Middle frontal gyrus (tissue), 1 donor: Measurements from ENCODE around the gene LAMB4.

Source experiments
- DNase-seq: peaks from one replicate; pipeline ENCODE4 v3.0.0-alpha.2; 2015; ENCODE audit warnings: low spot score; ENCODE audit errors: extremely low spot score

The LAMB4 gene

DNA sequence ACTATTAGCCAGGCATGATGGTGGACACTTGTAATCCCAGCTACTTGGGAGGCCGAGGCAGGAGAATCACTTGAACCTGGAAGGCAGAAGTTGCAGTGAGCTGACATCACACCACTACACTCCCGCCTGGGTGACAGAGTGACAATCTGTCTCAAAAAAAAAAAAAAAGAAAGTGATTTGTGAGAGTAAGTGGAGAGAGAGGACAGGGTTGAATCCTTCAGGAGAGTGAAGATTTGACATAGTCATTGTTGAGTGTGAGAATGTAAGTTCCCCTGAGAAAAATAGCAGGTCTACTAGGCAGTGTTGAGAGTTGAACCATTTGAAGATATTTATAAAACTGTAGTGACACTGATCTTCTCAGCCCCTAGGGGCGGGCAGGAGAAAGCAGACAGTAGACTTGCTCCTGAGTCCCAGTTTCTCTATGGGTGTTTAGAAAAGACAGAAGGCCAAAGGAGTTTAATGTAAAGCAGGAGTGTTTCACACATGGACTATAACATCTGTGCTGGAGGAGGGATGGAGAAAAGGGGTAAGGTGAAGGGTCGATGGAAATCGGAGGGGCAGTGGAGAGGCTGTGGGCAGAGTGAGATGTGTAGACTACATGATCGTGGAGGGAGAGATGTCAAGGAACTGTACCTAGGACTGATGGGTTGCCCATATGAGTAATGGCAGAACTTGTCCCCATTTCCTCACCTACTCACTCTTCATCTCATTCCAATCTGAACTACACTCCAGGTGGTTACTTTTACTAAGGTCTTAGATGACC lies 13.7 kb upstream of the LAMB4 start:
- no peak for DNase-seq

DNA sequence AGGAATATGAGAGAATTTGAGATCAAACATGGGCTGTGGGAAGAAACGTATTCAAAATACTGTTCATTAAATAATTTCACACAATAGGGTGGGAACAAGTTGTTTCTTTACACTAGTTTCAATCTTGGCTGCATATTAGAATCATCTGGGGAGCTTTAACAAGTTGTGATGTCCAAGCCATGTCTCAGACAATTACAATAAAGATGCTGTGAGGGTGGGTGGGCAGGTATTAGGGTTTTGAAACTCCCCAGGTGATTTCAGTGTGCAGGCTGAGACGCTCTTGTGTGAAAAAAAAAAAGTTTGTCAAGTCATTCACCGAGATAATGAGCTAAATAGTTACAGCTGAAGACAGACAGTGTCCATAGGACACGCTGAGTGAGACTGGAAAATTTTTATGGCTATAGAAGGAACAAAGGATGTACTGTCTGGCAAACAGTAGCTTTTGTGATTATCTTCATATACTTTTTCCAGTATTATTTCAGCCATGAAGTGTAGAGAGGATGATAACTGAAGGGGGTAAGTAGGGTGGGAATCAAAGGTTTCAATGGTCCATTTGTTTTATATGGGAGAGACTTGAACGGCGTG lies 12.6 kb upstream of the LAMB4 start:
- DNase-seq, result no peak

DNA sequence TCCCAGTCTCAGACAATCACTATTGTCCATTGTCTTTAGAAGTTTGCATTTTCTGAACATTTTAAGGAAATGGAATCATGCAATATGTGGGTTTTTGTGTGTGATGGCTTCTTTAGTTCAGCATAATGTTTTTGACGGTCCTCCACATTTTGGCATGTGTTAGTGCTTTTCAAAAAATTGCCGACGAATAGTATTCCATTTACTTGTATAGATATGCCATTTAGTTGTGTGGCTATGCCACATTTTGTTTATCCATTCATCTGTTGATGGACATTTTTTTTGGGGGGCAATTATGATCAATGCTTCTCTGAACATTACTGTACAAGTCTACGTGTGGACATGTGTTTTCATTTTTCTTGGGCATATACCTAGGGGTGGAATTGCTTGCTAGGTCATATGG lies 12.0 kb upstream of the LAMB4 start:
- DNase-seq, result no peak

DNA sequence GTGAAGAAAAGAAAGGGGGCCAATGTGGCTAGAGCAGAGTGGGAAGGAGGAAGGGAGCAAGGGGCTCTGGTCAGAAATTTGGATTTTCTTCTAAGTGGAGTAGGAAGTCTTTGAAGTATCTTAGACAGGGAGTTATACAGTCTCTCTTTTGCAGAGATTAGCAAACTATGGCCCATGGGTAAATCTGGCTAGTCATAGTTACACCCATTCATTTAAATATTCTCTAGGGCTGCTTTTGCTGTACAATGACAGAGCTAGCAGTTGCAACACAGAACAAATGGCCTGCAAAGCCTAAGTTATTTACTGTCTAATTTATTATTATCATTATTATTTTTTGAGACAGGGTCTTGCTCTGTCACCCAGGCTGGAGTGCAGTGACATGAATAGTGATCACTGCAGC lies 10.5 kb upstream of the LAMB4 start:
- DNase-seq, result no peak

DNA sequence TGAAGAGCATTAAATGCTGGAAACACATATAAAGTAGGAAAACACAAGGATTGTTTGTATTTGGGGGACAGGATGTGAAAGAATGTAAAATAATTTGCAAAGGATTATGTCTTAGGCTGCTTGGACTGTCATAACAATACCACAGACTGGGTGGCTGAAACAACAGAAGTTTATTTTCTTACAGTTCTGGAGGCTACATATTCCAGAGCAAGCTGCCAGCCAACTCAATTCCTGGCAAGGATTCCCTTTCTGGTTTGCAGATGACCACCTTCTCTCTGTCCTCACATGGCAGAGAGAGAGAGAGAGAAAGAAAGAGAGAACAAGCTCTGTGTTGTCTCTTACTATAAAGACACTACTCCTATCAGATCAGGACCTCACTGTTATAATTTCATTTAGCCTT lies 8.8 kb upstream of the LAMB4 start:
- DNase-seq, result no peak

DNA sequence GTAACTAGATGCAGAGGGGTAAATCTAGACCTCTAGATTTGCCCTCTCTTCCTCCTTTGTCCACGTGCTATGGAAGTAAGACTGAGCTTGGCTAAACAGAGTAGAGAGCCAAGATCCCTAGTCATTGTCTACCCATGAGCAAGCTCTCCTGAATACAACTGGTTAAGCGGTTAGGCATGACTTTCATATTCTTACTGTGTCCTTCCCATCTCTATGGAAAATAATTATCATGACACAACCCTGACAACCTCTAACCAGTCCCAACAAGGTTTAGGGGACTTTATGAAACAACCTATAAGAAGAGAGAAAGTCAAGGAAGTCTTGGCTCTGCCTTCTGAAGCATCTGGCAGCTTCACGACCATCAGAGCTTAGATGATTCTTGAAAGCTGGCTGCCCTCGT lies 7.8 kb upstream of the LAMB4 start:
- no peak for DNase-seq

DNA sequence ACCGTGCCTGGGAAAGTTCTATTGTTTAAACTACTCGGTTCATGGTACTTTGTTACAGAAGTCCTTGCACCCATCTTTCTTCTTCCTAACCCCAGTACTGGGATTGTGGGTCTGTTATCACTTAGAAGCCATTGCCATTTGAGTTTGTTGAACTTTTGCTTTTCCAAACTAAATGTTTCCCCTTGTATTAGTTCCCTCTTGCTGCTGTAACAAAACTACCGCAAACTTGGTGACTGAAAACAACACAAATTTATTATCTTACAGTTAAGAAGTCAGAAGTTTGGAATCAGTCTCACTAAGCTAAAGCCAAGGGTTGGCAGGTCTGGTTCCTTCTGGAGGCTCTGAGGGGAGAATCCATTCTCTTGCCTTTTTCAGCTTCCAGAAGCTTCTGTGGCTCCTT lies 6.9 kb upstream of the LAMB4 start:
- DNase-seq, result no peak

DNA sequence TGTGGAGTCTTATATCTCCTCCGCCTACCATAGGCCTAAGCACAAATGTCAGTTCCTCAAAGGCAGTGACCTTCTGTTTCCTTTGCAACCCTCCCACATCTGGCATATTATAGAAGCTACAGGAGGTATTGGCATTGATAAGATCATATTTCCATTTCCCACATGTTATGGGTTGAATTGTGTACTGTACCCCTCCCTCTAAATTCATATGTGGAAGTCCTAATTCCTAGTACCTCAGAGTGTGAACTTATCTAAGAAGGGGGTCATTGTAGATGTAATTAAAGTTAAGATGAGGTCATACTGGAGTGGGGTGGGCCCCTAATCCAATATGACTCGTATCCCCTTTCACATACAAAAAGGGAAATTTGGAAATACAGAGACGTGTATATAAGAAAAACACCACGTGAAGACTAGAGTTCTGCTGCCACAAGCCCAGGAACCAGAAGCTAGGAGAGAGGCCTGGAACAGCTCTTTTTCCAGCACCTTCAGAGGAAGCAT lies 6.1 kb upstream of the LAMB4 start:
- no peak for DNase-seq

DNA sequence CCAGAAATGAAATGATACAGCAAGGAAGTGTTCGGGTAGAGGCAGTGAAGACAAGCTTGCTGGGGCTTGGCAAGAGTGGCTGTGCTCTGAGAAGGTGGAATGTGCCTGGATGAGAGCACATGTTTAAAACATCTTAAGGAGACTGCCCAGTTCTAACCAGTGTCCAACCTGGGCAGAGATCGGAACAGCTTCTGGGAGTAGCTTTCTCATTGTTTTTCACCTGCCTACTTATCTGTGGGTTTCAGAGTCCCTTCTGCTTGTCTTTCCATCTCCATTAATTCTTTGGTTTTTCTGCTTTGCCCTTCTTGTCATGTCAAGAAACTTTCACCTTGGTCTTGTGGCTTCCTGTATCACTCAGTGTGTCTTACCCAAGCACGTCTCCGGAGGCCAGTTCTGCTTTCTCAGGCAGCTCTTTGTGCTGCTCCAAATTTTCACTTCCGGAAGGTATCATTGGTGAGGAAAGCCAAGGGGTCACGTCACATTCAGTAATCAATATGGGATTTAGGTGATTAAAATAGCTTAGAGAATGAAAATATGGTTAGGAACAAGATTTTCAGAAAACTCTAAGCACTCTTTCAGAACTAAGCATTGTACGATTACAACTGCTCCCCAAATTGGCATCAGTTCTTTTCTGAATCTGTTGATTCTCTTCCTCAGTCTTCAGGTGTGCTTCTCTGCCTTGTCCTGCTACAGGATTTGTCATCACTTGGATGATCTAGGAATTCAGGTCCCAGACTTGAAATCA lies 5.5 kb upstream of the LAMB4 start:
- no peak for DNase-seq

DNA sequence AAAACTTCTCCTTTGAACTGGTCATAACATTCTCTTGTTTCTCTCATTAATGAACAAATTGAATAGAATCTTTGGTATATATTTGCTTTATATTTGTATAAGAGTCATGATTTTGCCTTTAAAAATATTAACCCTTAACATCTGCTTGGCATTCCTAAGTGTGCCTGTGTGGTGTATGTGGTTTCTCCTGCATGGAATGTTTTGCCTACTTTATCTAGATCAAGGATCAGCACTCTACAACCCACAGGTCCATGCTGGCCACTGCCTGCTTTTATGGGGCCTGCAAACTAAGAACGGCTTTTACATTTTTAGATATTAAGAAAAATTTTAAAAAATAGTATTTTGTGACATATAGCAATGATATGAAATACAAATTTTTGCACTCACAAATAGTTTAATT lies 4.3 kb upstream of the LAMB4 start:
- DNase-seq, result no peak

DNA sequence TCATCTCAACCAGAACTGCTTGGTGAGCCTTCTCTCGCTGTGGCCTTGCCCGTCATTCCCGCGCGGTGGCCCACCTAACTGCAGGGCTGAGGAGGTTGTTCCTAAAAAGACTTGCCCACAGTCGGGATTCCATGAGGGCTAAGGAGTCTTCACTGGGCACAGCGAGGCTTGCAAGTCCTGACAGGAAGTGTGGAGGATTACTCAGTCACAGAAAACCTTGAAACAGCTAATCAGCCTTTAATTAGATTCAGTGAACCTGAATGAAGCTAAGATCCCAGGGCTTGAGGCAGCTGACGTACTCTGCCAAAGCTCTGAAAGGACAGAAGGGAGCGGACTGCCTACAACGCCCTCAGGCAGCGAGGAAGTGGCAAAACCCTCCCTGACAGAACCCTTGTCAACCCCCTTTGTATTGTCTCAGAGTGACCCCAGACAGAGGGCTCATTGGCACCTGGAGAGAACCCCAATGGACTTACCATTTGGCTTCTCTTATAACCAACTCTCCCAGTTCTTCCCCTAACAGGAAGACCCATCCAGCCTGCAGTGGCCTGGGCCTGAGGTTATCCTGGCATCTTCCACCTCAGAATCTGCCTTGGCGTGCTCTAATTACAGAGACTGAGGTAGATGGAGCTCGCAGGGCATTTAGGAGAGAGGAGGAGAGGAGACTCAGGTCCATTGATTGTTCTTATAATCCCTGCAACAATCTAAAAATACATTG lies 2.5 kb upstream of the LAMB4 start:
- DNase-seq, result no peak

DNA sequence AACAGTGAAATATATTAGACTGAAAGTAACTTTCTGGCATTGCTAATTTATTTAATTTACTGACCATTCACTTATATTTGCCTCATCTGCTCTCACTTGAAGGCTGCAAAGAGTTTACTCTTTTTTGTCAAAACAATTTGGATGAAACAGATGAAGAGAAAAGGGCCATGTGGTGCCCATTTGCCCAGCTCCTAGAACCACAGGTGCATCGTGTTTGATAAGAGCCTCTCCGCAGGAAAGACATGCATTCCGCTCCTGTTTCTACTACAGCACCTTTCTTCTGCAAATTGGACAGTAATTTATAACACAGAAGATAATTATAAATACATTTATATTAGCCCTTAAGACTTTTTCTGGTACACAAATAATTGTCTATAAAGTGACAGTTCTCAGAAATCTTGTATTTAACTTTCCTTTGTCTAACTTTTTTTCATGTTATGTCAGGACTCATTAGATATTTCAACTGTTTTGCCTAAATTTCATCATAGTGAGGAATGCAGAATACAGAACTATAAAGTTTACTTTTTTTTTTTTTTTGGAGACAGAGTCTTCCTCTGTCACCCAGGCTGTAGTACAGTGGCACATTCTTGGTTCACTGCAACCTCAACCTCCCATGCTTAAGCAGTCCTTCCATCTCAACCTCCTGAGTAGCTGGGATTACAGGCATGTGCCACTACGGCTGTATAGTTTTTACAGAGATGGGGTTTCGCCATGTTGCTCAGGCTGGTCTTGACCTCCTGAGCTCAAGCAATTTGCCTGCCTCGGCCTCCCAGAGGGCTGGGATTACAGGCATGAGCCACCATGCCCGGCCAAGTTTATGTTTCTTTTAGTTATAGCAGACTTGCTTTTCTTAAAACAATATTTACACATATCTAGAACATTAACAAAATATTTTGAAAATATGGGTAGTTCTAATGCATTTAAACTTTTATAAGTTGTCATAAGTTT lies 869 bp downstream of the LAMB4 start:
- DNase-seq, result no peak

DNA sequence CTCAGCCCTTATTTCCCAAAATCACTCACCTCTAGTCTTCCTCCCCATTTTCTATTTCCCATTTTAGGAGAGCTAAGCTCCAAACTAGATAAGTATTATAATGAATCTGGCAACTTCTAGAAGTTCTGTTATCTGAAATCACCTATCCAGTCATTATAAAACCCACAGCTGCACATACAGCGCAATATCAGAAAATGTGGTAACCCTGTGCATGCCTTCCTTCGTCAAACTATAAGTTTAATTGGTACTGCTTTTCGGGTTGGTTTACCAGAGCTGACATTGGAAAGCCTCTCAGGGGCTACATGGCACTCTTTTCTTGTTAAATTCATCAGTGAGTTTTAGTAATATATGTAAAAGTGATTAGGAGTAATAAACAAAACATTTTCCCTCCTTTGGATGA lies 1.6 kb downstream of the LAMB4 start:
- no peak for DNase-seq

DNA sequence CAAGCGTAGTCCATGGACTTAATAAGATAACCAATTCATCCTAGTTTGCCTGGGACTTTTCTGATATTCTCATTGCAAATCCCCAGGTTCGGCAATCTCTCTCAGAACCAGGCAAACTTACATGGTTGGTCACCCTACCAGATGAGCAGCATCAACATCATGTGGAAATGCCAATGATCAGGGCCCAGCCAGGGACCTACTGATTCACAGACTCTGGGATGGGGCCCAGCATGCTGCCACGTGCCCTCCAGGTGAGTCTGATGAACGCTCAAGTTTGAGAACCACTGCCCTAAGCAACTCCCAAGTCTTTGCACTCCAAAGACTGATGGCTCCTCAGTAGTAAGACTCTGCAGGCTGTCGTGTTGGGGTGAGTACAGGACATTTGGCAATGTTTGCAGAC lies 2.7 kb downstream of the LAMB4 start:
- DNase-seq, result no peak

DNA sequence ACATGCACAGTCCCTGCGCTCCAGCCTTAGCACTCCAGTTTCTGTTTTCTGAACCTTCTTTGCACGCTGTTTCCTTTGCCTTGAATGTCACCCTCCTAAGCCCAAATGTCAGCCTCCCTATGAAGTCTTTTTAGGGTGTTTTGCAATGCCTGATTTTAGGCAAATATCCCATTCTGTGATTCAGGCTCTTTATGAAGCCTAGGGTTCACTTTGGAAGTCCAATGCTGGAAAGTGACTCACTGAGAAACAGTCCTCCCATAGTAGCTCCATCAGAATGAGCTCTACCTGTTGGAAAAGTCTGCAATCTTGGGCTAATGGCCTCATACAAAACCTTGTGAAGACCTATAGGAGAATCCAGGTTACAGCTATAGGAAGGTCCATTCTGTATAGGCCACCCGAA lies 5.3 kb downstream of the LAMB4 start:
- DNase-seq, result no peak

DNA sequence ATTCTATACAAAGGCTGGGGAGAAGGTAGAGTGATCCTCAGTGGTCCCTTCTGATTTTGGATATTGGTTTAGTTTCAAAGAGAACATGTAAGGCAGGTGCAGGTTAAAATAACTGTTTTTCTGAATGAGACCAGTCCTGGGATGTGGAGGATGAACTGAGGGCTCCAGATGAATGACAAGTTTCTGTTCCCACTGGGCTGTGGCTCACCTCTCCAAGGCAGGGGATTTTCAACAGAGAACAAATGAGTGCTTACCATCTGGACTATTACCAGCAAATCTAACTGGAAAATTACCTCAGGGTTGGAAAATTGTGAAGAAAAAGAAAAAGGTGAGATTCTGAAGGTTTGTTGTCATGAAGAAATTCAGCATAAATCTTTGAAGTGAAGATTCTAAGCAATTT lies 8.0 kb downstream of the LAMB4 start:
- DNase-seq, result no peak

DNA sequence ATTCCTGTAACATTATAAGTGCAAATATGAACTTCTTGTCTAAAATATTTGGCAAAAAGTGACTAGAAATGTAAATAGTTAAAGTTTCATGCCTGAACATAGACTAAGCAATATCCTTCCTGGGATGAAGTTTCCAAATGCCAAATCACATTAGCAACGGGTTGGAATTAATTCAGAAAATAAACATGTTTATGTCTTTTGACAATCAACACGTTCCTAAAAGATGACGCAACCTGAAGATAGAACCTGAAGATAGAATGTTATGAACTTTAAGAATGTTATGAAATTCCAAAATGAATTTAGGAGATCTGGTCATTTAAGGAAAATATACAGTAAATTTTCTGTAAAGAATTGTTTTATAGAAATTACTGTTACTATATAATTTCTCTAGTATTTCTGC lies 9.2 kb downstream of the LAMB4 start:
- DNase-seq, result no peak

DNA sequence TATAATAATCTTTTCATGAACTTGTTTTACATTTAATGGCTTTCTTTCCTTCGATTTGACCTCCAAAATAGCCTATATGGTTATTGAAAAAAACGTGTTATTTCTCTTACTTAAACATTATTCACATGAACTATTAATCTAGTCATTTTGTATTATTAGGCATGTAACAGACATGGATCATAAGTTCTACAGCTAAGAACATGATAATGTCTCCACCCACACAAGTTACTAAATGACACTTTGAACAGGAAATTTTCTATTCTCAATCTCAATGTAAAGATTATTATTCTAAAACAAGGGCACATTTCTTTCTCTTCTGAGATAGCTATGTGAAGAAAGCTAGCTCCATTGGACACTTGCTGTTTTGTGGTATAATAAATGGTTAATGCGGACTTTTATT lies 10.0 kb downstream of the LAMB4 start:
- no peak for DNase-seq

DNA sequence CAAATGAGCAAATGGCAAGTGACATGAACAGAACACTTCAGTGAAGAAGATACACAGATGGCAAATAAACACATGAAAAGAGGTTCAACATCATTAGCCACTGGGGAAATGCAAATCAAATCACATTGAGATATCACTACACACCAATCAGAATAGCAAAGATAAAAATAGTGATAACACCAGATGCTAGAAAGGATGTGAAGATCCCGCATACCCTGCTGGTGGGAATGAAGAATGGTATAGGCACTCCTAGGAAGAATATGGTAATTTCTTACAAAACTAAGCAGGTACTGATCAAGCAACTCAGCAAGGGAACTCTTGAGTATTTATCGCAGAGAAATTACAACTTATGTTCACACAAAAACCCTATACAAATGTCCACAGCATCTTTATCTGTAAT lies 11.2 kb downstream of the LAMB4 start:
- DNase-seq, result no peak

DNA sequence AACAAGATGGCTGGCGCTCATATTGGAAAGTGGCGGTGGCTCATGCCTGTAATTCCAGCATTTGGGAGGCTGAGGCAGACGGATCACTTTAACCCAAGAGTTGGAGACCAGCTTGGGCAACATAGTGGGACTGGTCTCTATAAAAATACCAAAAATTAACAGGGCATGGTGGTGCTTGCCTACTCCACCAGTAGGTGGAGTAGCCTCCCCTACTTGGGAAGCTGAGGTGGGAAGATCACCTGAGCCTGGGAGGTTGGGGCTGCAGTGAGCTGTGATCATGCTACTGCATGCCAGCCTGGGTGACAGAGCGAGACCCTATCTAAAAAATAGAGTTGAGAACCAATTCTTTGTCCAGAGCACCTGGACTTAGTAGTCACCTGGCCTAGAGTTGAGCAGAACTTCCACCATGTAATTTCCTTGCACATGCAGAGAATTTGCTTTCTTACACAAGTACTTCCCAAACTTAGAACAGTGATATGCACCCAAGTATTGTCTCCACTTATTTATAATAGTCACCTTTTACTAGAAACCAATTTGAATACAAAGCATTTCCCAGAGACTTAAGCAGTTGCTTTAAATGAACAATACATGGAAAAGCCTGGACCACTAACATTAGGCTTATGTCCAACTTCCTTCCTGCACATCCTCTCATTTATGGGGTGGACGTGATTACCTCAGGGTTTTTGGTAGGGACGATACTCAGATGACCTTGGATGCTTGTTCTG lies 15.9 kb downstream of the LAMB4 start:
- no peak for DNase-seq
